H1 (cell line): ENCODE data around the gene ITGA8. TPM values are rescaled to one million over a fixed set of nuclear protein-coding genes. Genes with fewer than 3 reads are reported as not detected.

Experiments used
- GABPA ChIP-seq: IDR thresholded peaks from 2 replicates; pipeline ENCODE4 v1.6.1; 2011; ENCODE audit warnings: mild to moderate bottlenecking, low read length, moderate library complexity, borderline replicate concordance; ENCODE audit not compliant: insufficient read depth
- HDAC2 ChIP-seq, 2 experiments: fragments of 300-600 bp in 1 of 2; sonication (generic) in 1 of 2; IDR thresholded peaks; 2 replicates each; pipeline ENCODE4 v1.6.1; 2011 to 2012; ENCODE audit warnings: low read depth in 2 of 2, low read length in 2 of 2, mild to moderate bottlenecking in 2 of 2, moderate library complexity in 2 of 2, borderline replicate concordance in 1 of 2, inconsistent platforms in 1 of 2
- KDM4A ChIP-seq: IDR thresholded peaks from one replicate; pipeline ENCODE4 v1.7.1; 2012; ENCODE audit warnings: low read depth, mild to moderate bottlenecking, moderate library complexity, low read length, inconsistent platforms; ENCODE audit not compliant: severe bottlenecking
- NANOG ChIP-seq: IDR thresholded peaks from 2 replicates; pipeline ENCODE4 v1.6.1; 2011; ENCODE audit warnings: low read length, low read depth, mild to moderate bottlenecking, inconsistent platforms; ENCODE audit not compliant: insufficient read depth, poor library complexity, severe bottlenecking
- TEAD4 ChIP-seq: IDR thresholded peaks from 2 replicates; pipeline ENCODE4 v1.6.1; 2012; ENCODE audit warnings: low read depth, low read length, inconsistent platforms, mixed read lengths
- polyA plus RNA-seq, 7 experiments: library from polyadenylated mRNA; depleted of rRNA in 3 of 7; stranded (reverse) in 5 of 7; unstranded in 2 of 7; fragments of >200 nt in 5 of 7; fragments of 200-250 nt in 2 of 7; gene quantifications; 1 replicate in 5 of 7; 2 replicates in 1 of 7; 4 replicates in 1 of 7; pipeline versions ENCODE4 v1.2.1 to v1.2.3, GENCODE V29; 2011 to 2013; ENCODE audit warnings: missing spikeins in 2 of 7, mixed read lengths in 2 of 7
- total RNA-seq: library from RNA; stranded (reverse); fragmentation: NEBNext Ultra II Directional; extraction: Animal tissue kit (Norgen Biotek cat#: 25700); gene quantifications from 2 replicates; pipeline ENCODE4 v1.2.1, GENCODE V29; 2021
- TF ChIP-seq, protein P1 (sequence below): fragments of 300-600 bp; sonication (generic); IDR thresholded peaks from 2 replicates; pipeline ENCODE4 v1.7.1; 2012; ENCODE audit warnings: low read length, moderate library complexity, mild to moderate bottlenecking, inconsistent platforms; ENCODE audit not compliant: insufficient replicate concordance

The ITGA8 gene
- total and polyA plus RNA-seq, 2 of the 8 experiments (the other 6 are each of a cell fraction or from before 2014, with no cell fraction given) = not detected

DNA sequence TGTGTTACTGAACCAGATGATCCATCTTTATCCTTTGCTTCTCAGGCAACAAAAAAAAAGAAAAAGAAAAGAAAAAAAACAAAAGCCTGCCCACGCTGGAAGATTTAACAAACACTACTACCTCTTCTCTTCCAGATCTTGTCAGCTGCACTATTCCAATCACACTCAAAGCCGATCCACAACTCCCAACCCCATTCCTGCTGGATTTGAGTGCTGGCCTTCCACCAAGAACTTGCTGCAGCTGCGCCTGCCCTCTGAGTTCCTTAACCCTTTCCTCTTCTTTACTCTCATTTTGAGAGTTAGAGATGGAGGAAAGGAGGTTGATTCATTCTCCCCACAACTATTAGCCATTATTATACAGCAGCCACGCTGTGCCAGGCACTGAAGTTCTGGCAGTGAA lies 16.0 kb upstream of the ITGA8 start (continued):
- TF ChIP-seq, protein P1, sequence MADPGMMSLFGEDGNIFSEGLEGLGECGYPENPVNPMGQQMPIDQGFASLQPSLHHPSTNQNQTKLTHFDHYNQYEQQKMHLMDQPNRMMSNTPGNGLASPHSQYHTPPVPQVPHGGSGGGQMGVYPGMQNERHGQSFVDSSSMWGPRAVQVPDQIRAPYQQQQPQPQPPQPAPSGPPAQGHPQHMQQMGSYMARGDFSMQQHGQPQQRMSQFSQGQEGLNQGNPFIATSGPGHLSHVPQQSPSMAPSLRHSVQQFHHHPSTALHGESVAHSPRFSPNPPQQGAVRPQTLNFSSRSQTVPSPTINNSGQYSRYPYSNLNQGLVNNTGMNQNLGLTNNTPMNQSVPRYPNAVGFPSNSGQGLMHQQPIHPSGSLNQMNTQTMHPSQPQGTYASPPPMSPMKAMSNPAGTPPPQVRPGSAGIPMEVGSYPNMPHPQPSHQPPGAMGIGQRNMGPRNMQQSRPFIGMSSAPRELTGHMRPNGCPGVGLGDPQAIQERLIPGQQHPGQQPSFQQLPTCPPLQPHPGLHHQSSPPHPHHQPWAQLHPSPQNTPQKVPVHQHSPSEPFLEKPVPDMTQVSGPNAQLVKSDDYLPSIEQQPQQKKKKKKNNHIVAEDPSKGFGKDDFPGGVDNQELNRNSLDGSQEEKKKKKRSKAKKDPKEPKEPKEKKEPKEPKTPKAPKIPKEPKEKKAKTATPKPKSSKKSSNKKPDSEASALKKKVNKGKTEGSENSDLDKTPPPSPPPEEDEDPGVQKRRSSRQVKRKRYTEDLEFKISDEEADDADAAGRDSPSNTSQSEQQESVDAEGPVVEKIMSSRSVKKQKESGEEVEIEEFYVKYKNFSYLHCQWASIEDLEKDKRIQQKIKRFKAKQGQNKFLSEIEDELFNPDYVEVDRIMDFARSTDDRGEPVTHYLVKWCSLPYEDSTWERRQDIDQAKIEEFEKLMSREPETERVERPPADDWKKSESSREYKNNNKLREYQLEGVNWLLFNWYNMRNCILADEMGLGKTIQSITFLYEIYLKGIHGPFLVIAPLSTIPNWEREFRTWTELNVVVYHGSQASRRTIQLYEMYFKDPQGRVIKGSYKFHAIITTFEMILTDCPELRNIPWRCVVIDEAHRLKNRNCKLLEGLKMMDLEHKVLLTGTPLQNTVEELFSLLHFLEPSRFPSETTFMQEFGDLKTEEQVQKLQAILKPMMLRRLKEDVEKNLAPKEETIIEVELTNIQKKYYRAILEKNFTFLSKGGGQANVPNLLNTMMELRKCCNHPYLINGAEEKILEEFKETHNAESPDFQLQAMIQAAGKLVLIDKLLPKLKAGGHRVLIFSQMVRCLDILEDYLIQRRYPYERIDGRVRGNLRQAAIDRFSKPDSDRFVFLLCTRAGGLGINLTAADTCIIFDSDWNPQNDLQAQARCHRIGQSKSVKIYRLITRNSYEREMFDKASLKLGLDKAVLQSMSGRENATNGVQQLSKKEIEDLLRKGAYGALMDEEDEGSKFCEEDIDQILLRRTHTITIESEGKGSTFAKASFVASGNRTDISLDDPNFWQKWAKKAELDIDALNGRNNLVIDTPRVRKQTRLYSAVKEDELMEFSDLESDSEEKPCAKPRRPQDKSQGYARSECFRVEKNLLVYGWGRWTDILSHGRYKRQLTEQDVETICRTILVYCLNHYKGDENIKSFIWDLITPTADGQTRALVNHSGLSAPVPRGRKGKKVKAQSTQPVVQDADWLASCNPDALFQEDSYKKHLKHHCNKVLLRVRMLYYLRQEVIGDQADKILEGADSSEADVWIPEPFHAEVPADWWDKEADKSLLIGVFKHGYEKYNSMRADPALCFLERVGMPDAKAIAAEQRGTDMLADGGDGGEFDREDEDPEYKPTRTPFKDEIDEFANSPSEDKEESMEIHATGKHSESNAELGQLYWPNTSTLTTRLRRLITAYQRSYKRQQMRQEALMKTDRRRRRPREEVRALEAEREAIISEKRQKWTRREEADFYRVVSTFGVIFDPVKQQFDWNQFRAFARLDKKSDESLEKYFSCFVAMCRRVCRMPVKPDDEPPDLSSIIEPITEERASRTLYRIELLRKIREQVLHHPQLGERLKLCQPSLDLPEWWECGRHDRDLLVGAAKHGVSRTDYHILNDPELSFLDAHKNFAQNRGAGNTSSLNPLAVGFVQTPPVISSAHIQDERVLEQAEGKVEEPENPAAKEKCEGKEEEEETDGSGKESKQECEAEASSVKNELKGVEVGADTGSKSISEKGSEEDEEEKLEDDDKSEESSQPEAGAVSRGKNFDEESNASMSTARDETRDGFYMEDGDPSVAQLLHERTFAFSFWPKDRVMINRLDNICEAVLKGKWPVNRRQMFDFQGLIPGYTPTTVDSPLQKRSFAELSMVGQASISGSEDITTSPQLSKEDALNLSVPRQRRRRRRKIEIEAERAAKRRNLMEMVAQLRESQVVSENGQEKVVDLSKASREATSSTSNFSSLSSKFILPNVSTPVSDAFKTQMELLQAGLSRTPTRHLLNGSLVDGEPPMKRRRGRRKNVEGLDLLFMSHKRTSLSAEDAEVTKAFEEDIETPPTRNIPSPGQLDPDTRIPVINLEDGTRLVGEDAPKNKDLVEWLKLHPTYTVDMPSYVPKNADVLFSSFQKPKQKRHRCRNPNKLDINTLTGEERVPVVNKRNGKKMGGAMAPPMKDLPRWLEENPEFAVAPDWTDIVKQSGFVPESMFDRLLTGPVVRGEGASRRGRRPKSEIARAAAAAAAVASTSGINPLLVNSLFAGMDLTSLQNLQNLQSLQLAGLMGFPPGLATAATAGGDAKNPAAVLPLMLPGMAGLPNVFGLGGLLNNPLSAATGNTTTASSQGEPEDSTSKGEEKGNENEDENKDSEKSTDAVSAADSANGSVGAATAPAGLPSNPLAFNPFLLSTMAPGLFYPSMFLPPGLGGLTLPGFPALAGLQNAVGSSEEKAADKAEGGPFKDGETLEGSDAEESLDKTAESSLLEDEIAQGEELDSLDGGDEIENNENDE = no peak
- TF ChIP-seq HDAC2 (IDR thresholded peaks at IDR 0.05; ENCODE audit: borderline replicate concordance in 1 of 2, low read depth in 2 of 2, low read length in 2 of 2) (no peak), NANOG (no peak), KDM4A (no peak), TEAD4 (no peak), GABPA (no peak)
- TF ChIP-seq, all 59 proteins: peak for 0
